ENCODE measurements around the gene CEMIP.

Gene CEMIP

GRCh38 chr15:80870893-80871292 lies 91.7 kb downstream of the CEMIP start:
- no peak overlapping the region for H3K4me3 ChIP-seq (ENCODE audit: low read depth, low read length)
- peak; percentile 21 for DNase-seq (ENCODE audit: low read depth)

- H3K4me3 ChIP-seq (ENCODE audit: low read depth, low read length): no peak overlapping the region
- DNase-seq (ENCODE audit: low read depth): no peak
These were observed 92.7 kb downstream of the CEMIP start for GRCh38 chr15:80871858-80872257.

- H3K4me3 ChIP-seq (ENCODE audit: low read depth, low read length): no peak overlapping the region
- no peak for DNase-seq (ENCODE audit: low read depth)
These were observed 94.3 kb downstream of the CEMIP start for GRCh38 chr15:80873366-80873952.

- DNase-seq (ENCODE audit: low read depth): no peak
- H3K4me3 ChIP-seq (ENCODE audit: low read depth, low read length): no peak overlapping the region
These were observed 96.6 kb downstream of the CEMIP start for GRCh38 chr15:80875568-80876347.

- no peak overlapping the region for H3K4me3 ChIP-seq (ENCODE audit: low read depth, low read length)
- DNase-seq (ENCODE audit: low read depth): no peak
These were observed 97.1 kb downstream of the CEMIP start for GRCh38 chr15:80876348-80876674.

GRCh38 chr15:80878242-80878866 lies 99.2 kb downstream of the CEMIP start:
- H3K4me3 ChIP-seq (ENCODE audit: low read depth, low read length): no peak overlapping the region
- DNase-seq (ENCODE audit: low read depth): peak; percentile 15

- no peak for DNase-seq (ENCODE audit: low read depth)
- no peak overlapping the region for H3K4me3 ChIP-seq (ENCODE audit: low read depth, low read length)
These were observed 99.7 kb downstream of the CEMIP start for GRCh38 chr15:80878867-80879250.

- no peak for DNase-seq (ENCODE audit: low read depth)
These were observed 100.9 kb downstream of the CEMIP start for GRCh38 chr15:80880086-80880485.

GRCh38 chr15:80883641-80884040 lies 104.5 kb downstream of the CEMIP start:
- DNase-seq (ENCODE audit: low read depth): no peak
- no peak overlapping the region for H3K4me3 ChIP-seq (ENCODE audit: low read depth, low read length)

More at GRCh38 chr15:80880086-80880485, 100.9 kb downstream of the CEMIP start:
- H3K4me3 ChIP-seq (ENCODE audit: low read depth, low read length): no peak overlapping the region

- DNase-seq (ENCODE audit: low read depth): no peak
- no peak overlapping the region for H3K4me3 ChIP-seq (ENCODE audit: low read depth, low read length)
These were observed 105.9 kb downstream of the CEMIP start for GRCh38 chr15:80885016-80885579.

- no peak overlapping the region for H3K4me3 ChIP-seq (ENCODE audit: low read depth, low read length)
- DNase-seq (ENCODE audit: low read depth): no peak
These were observed 108.0 kb downstream of the CEMIP start for GRCh38 chr15:80887148-80887547.

GRCh38 chr15:80888846-80889245 lies 109.7 kb downstream of the CEMIP start:
- H3K4me3 ChIP-seq (ENCODE audit: low read depth, low read length): no peak overlapping the region
- no peak for DNase-seq (ENCODE audit: low read depth)

GRCh38 chr15:80890341-80891005 lies 111.3 kb downstream of the CEMIP start:
- H3K4me3 ChIP-seq (ENCODE audit: low read depth, low read length): no peak overlapping the region
- DNase-seq (ENCODE audit: low read depth): no peak

- no peak for DNase-seq (ENCODE audit: low read depth)
- H3K4me3 ChIP-seq (ENCODE audit: low read depth, low read length): no peak overlapping the region
These were observed 111.8 kb downstream of the CEMIP start for GRCh38 chr15:80891006-80891405.

GRCh38 chr15:80892414-80892813 lies 113.2 kb downstream of the CEMIP start:
- DNase-seq (ENCODE audit: low read depth): no peak
- no peak overlapping the region for H3K4me3 ChIP-seq (ENCODE audit: low read depth, low read length)

GRCh38 chr15:80893777-80894176 lies 114.6 kb downstream of the CEMIP start:
- DNase-seq (ENCODE audit: low read depth): no peak

GRCh38 chr15:80895091-80895490 lies 115.9 kb downstream of the CEMIP start:
- H3K4me3 ChIP-seq (ENCODE audit: low read depth, low read length): no peak overlapping the region
- DNase-seq (ENCODE audit: low read depth): no peak

More at GRCh38 chr15:80893777-80894176, 114.6 kb downstream of the CEMIP start:
- no peak overlapping the region for H3K4me3 ChIP-seq (ENCODE audit: low read depth, low read length)

GRCh38 chr15:80895965-80896364 lies 116.8 kb downstream of the CEMIP start:
- DNase-seq (ENCODE audit: low read depth): no peak
- H3K4me3 ChIP-seq (ENCODE audit: low read depth, low read length): no peak overlapping the region

- no peak for DNase-seq (ENCODE audit: low read depth)
- no peak overlapping the region for H3K4me3 ChIP-seq (ENCODE audit: low read depth, low read length)
These were observed 118.9 kb downstream of the CEMIP start for GRCh38 chr15:80898040-80898439.

GRCh38 chr15:80902298-80902801 lies 123.2 kb downstream of the CEMIP start:
- H3K4me3 ChIP-seq (ENCODE audit: low read depth, low read length): no peak overlapping the region
- no peak for DNase-seq (ENCODE audit: low read depth)
